PFSK-1 (cell line): Measurements from ENCODE around the gene IFT122.

Experiments used
- FOXP2 ChIP-seq: optimal IDR thresholded peaks from 2 replicates; pipeline ENCODE3; 2011; ENCODE audit warnings: borderline replicate concordance, control low read depth, inconsistent platforms; ENCODE audit not compliant: insufficient read depth; ENCODE audit errors: extremely low read length, extremely low read depth
- POLR2AphosphoS5 ChIP-seq: IDR thresholded peaks from 2 replicates; pipeline ENCODE4 v1.6.1; 2012; ENCODE audit warnings: low read depth, mild to moderate bottlenecking, control low read depth, low read length, moderate library complexity
- REST ChIP-seq, 2 experiments: IDR thresholded peaks; 2 replicates each; pipeline versions ENCODE4 v1.6.1 to v1.8.0; 2011 to 2012; ENCODE audit warnings: low read depth in 2 of 2, low read length in 2 of 2, control low read depth in 1 of 2, inconsistent platforms in 1 of 2, mild to moderate bottlenecking in 1 of 2, moderate library complexity in 1 of 2; ENCODE audit not compliant: insufficient read depth in 1 of 2
- SIN3A ChIP-seq: IDR thresholded peaks from 2 replicates; pipeline ENCODE4 v1.6.1; 2012; ENCODE audit warnings: mild to moderate bottlenecking, low read length, moderate library complexity, borderline replicate concordance; ENCODE audit not compliant: insufficient read depth
- TAF1 ChIP-seq: IDR thresholded peaks from 2 replicates; pipeline ENCODE4 v1.6.1; 2012; ENCODE audit warnings: low read length, control low read depth, borderline replicate concordance; ENCODE audit not compliant: insufficient read depth

Gene IFT122

GRCh38 chr3:129463094-129463493 lies 23.1 kb downstream of the IFT122 start:
- no peak for TF ChIP-seq TAF1

- TF ChIP-seq FOXP2 = no peak
Measured at GRCh38 chr3:129463716-129464115, 23.7 kb downstream of the IFT122 start.

GRCh38 chr3:129467932-129468331 lies 27.9 kb downstream of the IFT122 start:
- TF ChIP-seq FOXP2 = no peak
- TF ChIP-seq REST (IDR thresholded peaks at IDR 0.05; ENCODE audit: insufficient read depth in 1 of 2, low read depth in 2 of 2, low read length in 2 of 2) = no peak
- TF ChIP-seq SIN3A = no peak
- TF ChIP-seq POLR2AphosphoS5 = no peak
- TF ChIP-seq TAF1 = no peak

GRCh38 chr3:129469026-129469425 lies 29.0 kb downstream of the IFT122 start:
- TF ChIP-seq SIN3A (no peak), POLR2AphosphoS5 (no peak), TAF1 (no peak), FOXP2 (no peak), REST (IDR thresholded peaks at IDR 0.05; ENCODE audit: insufficient read depth in 1 of 2, low read depth in 2 of 2, low read length in 2 of 2) (no peak)

- TF ChIP-seq FOXP2 = no peak
Measured at GRCh38 chr3:129470861-129471260, 30.8 kb downstream of the IFT122 start.

- no peak for TF ChIP-seq SIN3A
- no peak for TF ChIP-seq TAF1
Measured at GRCh38 chr3:129473067-129473768, 33.2 kb downstream of the IFT122 start.

GRCh38 chr3:129473769-129474152 lies 33.7 kb downstream of the IFT122 start:
- TF ChIP-seq POLR2AphosphoS5 (no peak), FOXP2 (no peak), TAF1 (no peak), REST (IDR thresholded peaks at IDR 0.05; ENCODE audit: insufficient read depth in 1 of 2, low read depth in 2 of 2, low read length in 2 of 2) (no peak), SIN3A (no peak)
